C4-2B (cell line): ENCODE results near the gene GPR17.

Experiments
- H3K27ac ChIP-seq: fragments of 450-650 bp; 2 replicates; pipeline ENCODE4 v1.5.1; 2017
- CTCF ChIP-seq: fragments of 450-650 bp; conservative IDR thresholded peaks from 2 replicates; pipeline ENCODE4 v1.5.1; 2017; ENCODE audit warnings: mild to moderate bottlenecking
- ZFX ChIP-seq: fragments of 450-650 bp; IDR thresholded peaks from 2 replicates; pipeline ENCODE4 v1.6.1; 2017

GPR17 gene

GRCh38 chr2:127659408-127660290 is 13.7 kb downstream of the GPR17 start:
- TF ChIP-seq CTCF (no peak), ZFX (no peak)
- H3K27ac ChIP-seq = no peak overlapping the region

- TF ChIP-seq CTCF (no peak), ZFX (no peak)
- H3K27ac ChIP-seq = no peak overlapping the region
Measured at GRCh38 chr2:127660291-127660578, 14.3 kb downstream of the GPR17 start.

- no peak overlapping the region for H3K27ac ChIP-seq
- no peak for TF ChIP-seq CTCF
- TF ChIP-seq ZFX = no peak
Measured at GRCh38 chr2:127661072-127661649, 15.2 kb downstream of the GPR17 start.

GRCh38 chr2:127661949-127662510 is 16.1 kb downstream of the GPR17 start:
- TF ChIP-seq CTCF = no peak
- no peak for TF ChIP-seq ZFX
- no peak overlapping the region for H3K27ac ChIP-seq

- no peak overlapping the region for H3K27ac ChIP-seq
- no peak for TF ChIP-seq CTCF
- no peak for TF ChIP-seq ZFX
Measured at GRCh38 chr2:127662937-127663565, 17.1 kb downstream of the GPR17 start.

GRCh38 chr2:127663566-127664064 is 17.7 kb downstream of the GPR17 start:
- TF ChIP-seq ZFX (no peak), CTCF (no peak)
- H3K27ac ChIP-seq = no peak overlapping the region
